K562 (cell line): ENCODE measurements around the gene RASL11A. TPM values are rescaled to one million over a fixed set of nuclear protein-coding genes. Genes with fewer than 3 reads are reported as not detected.

Experiments
- ATAC-seq: fragments of 200-7000 bp; cut with Tn5 transposase; 3 replicates; pipeline ENCODE4 v1.9.1; 2020; ENCODE audit warnings: moderate library complexity
- BruUV-seq: library from RNA; stranded (reverse); fragments of 400-500 nt; replicated peaks from 2 replicates; lab custom pipeline; 2021; lab: Mats Ljungman, UMichigan
- CTCF ChIA-PET: fragments of 300-600 bp; formaldehyde crosslinking; extraction: SDS; loops from one replicate; lab custom pipeline; 2021; ENCODE audit warnings: low intra/inter-chr PET ratio; lab: Yijun Ruan, JAX
- POLR2A ChIA-PET: fragments of 300-600, 350-650 bp; sonication (Branson Sonifier 250); formaldehyde crosslinking; extraction: SDS; loops from one replicate; lab custom pipeline; 2021; ENCODE audit warnings: antibody characterized with exemption, inconsistent platforms; lab: Yijun Ruan, JAX
- DNase-seq, 4 experiments: peaks; one replicate each; pipeline versions ENCODE4 v3.0.0 to v3.0.0-alpha.2; 2011 to 2018; ENCODE audit warnings: low spot score in 3 of 4, mixed read lengths in 3 of 4; ENCODE audit errors: extremely low read depth in 1 of 4
- FAIRE-seq: peaks from 2 replicates; lab custom pipeline; 2011; peaks lifted over from hg19 to GRCh38; lab: Jason Lieb, UNC
- H2AFZ ChIP-seq: 2 replicates; pipeline ENCODE4 v1.6.0; 2011; ENCODE audit warnings: low read depth, low read length, control low read depth, inconsistent platforms
- H3K27ac ChIP-seq: fragments of 200-600 bp; 3 replicates; pipeline ENCODE4 v1.8.0; 2011; ENCODE audit warnings: low read depth, mild to moderate bottlenecking, control low read depth, inconsistent platforms, low read length, moderate library complexity, mixed read lengths; ENCODE audit errors: extremely low read depth
- H3K27me3 ChIP-seq, 2 experiments: fragments of 300-600 bp in 1 of 2; 2 replicates in 1 of 2; 3 replicates in 1 of 2; pipeline versions ENCODE4 v1.6.0 to v1.8.0; 2011; ENCODE audit warnings: inconsistent platforms in 2 of 2, low read length in 2 of 2, mild to moderate bottlenecking in 1 of 2, mixed read lengths in 1 of 2, moderate library complexity in 1 of 2; ENCODE audit not compliant: control insufficient read depth in 2 of 2, insufficient read depth in 2 of 2
- H3K36me3 ChIP-seq: fragments of 300-600 bp; 3 replicates; pipeline ENCODE4 v1.8.0; 2011; ENCODE audit warnings: mild to moderate bottlenecking, low read length, inconsistent platforms; ENCODE audit not compliant: control insufficient read depth, insufficient read depth
- H3K4me1 ChIP-seq, 2 experiments: fragments of 200-600 bp in 1 of 2; replicated peaks in 1 of 2; 2 replicates in 1 of 2; 3 replicates in 1 of 2; pipeline versions ENCODE4 v1.5.1 to v1.8.0; 2011; ENCODE audit warnings: inconsistent platforms in 2 of 2, low read length in 2 of 2, mild to moderate bottlenecking in 1 of 2, mixed read lengths in 1 of 2, moderate library complexity in 1 of 2; ENCODE audit not compliant: control insufficient read depth in 2 of 2, insufficient read depth in 2 of 2
- H3K4me2 ChIP-seq: 2 replicates; pipeline ENCODE4 v1.6.1; 2011; ENCODE audit warnings: low read length, control low read depth, inconsistent platforms, mixed read lengths; ENCODE audit not compliant: insufficient read depth
- H3K4me3 ChIP-seq: fragments of 200-600 bp; sonication (generic), shearing (Covaris generic); 2 replicates; pipeline ENCODE4 v1.5.1; 2016; ENCODE audit warnings: control low read depth, inconsistent platforms
- H3K79me2 ChIP-seq: fragments of 200-600 bp; 3 replicates; pipeline ENCODE4 v1.8.0; 2011; ENCODE audit warnings: low read length, inconsistent platforms; ENCODE audit not compliant: control insufficient read depth, insufficient read depth
- H3K9ac ChIP-seq, 2 experiments: 2 replicates each; pipeline versions ENCODE4 v1.6.0 to v1.6.1; 2011; ENCODE audit warnings: low read depth in 2 of 2, low read length in 2 of 2, control low read depth in 1 of 2, inconsistent platforms in 1 of 2, mild to moderate bottlenecking in 1 of 2, mixed read lengths in 1 of 2; ENCODE audit not compliant: insufficient read depth in 1 of 2
- H3K9me1 ChIP-seq: one replicate; pipeline ENCODE4 v1.6.0; 2011; ENCODE audit warnings: inconsistent platforms, mild to moderate bottlenecking, low read length, moderate library complexity; ENCODE audit not compliant: control insufficient read depth, insufficient read depth
- H3K9me3 ChIP-seq: replicated peaks from 2 replicates; pipeline ENCODE4 v1.5.1; 2011; ENCODE audit warnings: low read depth, low read length, inconsistent platforms; ENCODE audit not compliant: control insufficient read depth, insufficient read depth
- H4K20me1 ChIP-seq: replicated peaks from 2 replicates; pipeline ENCODE4 v1.6.1; 2011; ENCODE audit warnings: low read length, inconsistent platforms, mixed read lengths; ENCODE audit not compliant: control insufficient read depth, insufficient read depth
- EHMT2 ChIP-seq: fragments of 450-650 bp; IDR thresholded peaks from 2 replicates; pipeline ENCODE4 v1.6.1; 2018; ENCODE audit warnings: antibody characterized with exemption
- ETV5 ChIP-seq: sonication (generic); formaldehyde crosslinking; IDR thresholded peaks from 2 replicates; pipeline ENCODE4 v1.4.0; 2020; ENCODE audit warnings: low read depth, mild to moderate bottlenecking, missing genetic modification reagents
- NR2C1 ChIP-seq, 2 experiments: fragments of 450-650 bp; IDR thresholded peaks; 2 replicates each; pipeline ENCODE4 v1.6.1; 2017; ENCODE audit warnings: mild to moderate bottlenecking in 2 of 2, antibody characterized with exemption in 1 of 2, inconsistent platforms in 1 of 2, missing compliant biosample characterization in 1 of 2, missing genetic modification characterization in 1 of 2
- SIX5 ChIP-seq, 2 experiments: IDR thresholded peaks; 2 replicates each; pipeline ENCODE4 v1.6.1; 2011; ENCODE audit warnings: low read length in 2 of 2, borderline replicate concordance in 1 of 2, low read depth in 1 of 2, mild to moderate bottlenecking in 1 of 2, moderate library complexity in 1 of 2; ENCODE audit not compliant: insufficient read depth in 1 of 2
- TRIM28 ChIP-seq: fragments of 450-650 bp; IDR thresholded peaks from 2 replicates; pipeline ENCODE4 v1.6.1; 2017
- ZEB2 ChIP-seq: fragments of 450-650 bp; IDR thresholded peaks from 2 replicates; pipeline ENCODE4 v1.6.1; 2016
- ZNF143 ChIP-seq: sonication (generic); formaldehyde crosslinking; IDR thresholded peaks from 2 replicates; pipeline ENCODE4 v1.9.0; 2022; ENCODE audit warnings: mild to moderate bottlenecking, missing genetic modification reagents
- ZNF707 ChIP-seq: fragments of 250-450 bp; sonication (Bioruptor Pico); conservative IDR thresholded peaks from 2 replicates; pipeline ENCODE4 v1.8.0; 2022; ENCODE audit warnings: inconsistent platforms, mild to moderate bottlenecking, moderate library complexity
- WGBS: fragments of 100-300 bp; shearing (Covaris generic); methylation state at CpG from one replicate; pipeline ENCODE4 v1.1.6; 2016; ENCODE audit warnings: low coverage, mixed read lengths; ENCODE audit not compliant: insufficient coverage; ENCODE audit errors: missing lambda C conversion rate; 5-methylcytosine and 5-hydroxymethylcytosine counted together
- in situ Hi-C: fragments of 300-500 bp; cut with MboI; formaldehyde crosslinking; loops from 4 replicates; pipeline ENCODE4 v1.15.0; 2018; ENCODE audit warnings: inconsistent platforms, mixed read lengths
- intact Hi-C: fragments of 100-400 bp; cut with micrococcal nuclease; formaldehyde crosslinking; loops from 2 replicates; pipeline ENCODE4 v1.14.2; 2022
- polyA plus RNA-seq, 8 experiments: library from polyadenylated mRNA; depleted of rRNA in 4 of 8; stranded (reverse) in 5 of 8; unstranded in 3 of 8; fragments of >200 nt; fragmentation: Nextera tagmentation in 2 of 8; fragmentation: Illumina TruSeq in 1 of 8; extraction: Ambion mirVana in 2 of 8; extraction: Trizol in 1 of 8; gene quantifications; 2 replicates each; pipeline versions ENCODE4 v1.2.1 to v1.2.3, GENCODE V29; 2011 to 2014; ENCODE audit warnings: inconsistent platforms in 1 of 8, missing spikeins in 1 of 8
- total RNA-seq, 7 experiments: library from RNA; depleted of rRNA in 6 of 7; stranded (reverse); fragments of >200 nt in 6 of 7; fragmentation: Illumina TruSeq in 2 of 7; extraction: Trizol in 2 of 7; gene quantifications; 2 replicates each; pipeline versions ENCODE4 v1.2.1 to v1.2.3, GENCODE V29; 2011 to 2021; ENCODE audit warnings: low replicate concordance in 1 of 7
- TF ChIP-seq, protein P1 (sequence below): sonication (generic); formaldehyde crosslinking; IDR thresholded peaks from 2 replicates; pipeline ENCODE4 v1.9.0; 2022; ENCODE audit warnings: mild to moderate bottlenecking, missing genetic modification reagents
- TF ChIP-seq, protein P2 (sequence below): sonication (generic); formaldehyde crosslinking; IDR thresholded peaks from 2 replicates; pipeline ENCODE4 v1.8.0; 2022; ENCODE audit warnings: mild to moderate bottlenecking, missing genetic modification reagents

Gene RASL11A
- total and polyA plus RNA-seq, 9 of the 15 experiments (the other 6 are each of a cell fraction or from before 2014, with no cell fraction given): 0.11 to 2.2 (median 1.5) TPM; not detected in 1

DNA sequence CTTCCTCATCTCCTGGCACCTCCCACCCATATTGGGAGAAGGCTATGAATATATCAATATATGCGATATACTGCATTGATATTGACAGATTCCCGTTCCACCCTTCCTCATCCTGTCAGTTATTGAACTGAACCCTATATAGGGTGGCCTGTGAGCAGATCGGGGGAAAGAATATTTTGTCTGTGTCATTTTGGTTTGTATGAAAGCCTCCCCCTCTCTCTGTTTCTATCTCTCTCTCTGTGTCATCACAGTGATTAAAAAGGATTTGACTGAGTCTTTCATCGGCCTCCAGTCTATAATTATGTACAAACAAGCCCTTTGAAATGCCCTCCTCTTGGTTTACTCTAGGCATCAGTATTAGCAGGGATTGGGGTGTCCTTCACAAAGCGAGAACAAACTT, 35.7 kb downstream of the RASL11A start:
- BruUV-seq: no TSS peak
- Histone ChIP-seq H3K4me3 (no peak overlapping the region), H3K27me3 (peaks cover 21 to 34% of the 10 kb centered on the region in 2 experiments), H3K9me3 (no peaks in the 10 kb centered on the region), H4K20me1 (no peaks in the 10 kb centered on the region), H3K4me2 (no peak overlapping the region), H3K9me1 (no peaks in the 10 kb centered on the region), H3K4me1 (no peaks in the 10 kb centered on the region), H3K79me2 (no peaks in the 10 kb centered on the region), H3K27ac (no peak overlapping the region), H2AFZ (no peak overlapping the region), H3K36me3 (no peaks in the 10 kb centered on the region), H3K9ac (no peak overlapping the region)
- in situ Hi-C loops: no loop called here
- ChIA-PET CTCF (no interaction called here), POLR2A (no interaction called here)
- ATAC-seq: no peak
- no peak for DNase-seq
- TF ChIP-seq NR2C1 (IDR thresholded peaks at IDR 0.05) (no peak), NR2C1 (tag; IDR thresholded peaks at IDR 0.05) (no peak), ETV5 (no peak)
- intact Hi-C loops: no loop called here
- FAIRE-seq: no peak
- WGBS: 3% methylated on average over 5 of the region's 5 CpGs

DNA sequence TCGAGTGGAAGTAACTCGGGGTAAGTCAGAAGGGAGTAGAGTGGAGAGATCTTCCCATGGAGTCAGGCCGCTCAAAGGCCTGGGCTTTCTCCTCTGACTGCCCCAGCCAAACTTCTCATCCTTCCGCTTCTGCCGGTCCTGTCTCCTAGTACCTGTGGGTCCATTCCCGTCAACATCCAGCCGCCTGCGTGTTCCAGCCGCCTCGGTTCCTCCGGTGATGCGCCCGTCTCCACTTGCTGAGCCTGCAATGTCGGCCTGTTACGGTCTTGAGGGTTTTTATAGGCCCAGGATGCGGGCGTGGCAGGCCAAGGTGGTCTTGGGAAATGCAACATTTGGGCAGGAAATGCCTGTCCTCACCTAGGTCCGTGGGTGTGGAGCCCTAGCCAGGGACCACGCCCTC, 38.3 kb downstream of the RASL11A start:
- no peak for ATAC-seq
- Histone ChIP-seq H3K27ac (no peak overlapping the region), H3K4me2 (no peak overlapping the region), H3K4me3 (no peak overlapping the region), H3K9me3 (no peaks in the 10 kb centered on the region), H3K36me3 (no peaks in the 10 kb centered on the region), H4K20me1 (no peaks in the 10 kb centered on the region; the same call in 1 of the 2 replicates), H3K9ac (no peak overlapping the region), H2AFZ (no peak overlapping the region), H3K9me1 (no peaks in the 10 kb centered on the region), H3K79me2 (no peaks in the 10 kb centered on the region), H3K4me1 (no peaks in the 10 kb centered on the region), H3K27me3 (peaks cover 18 to 34% of the 10 kb centered on the region in 2 experiments)
- intact Hi-C loops (no loop called here), in situ Hi-C loops (no loop called here)
- no TSS peak for BruUV-seq
- no peak for DNase-seq
- ChIA-PET CTCF (no interaction called here), POLR2A (no interaction called here)
- no peak for FAIRE-seq
- TF ChIP-seq ZNF143 (CRISPR knock-in tag) (no peak), SIX5 (IDR thresholded peaks at IDR 0.05; ENCODE audit: borderline replicate concordance in 1 of 2, insufficient read depth in 1 of 2, low read depth in 1 of 2, low read length in 2 of 2) (no peak), TRIM28 (no peak), ZNF707 (no peak), ZEB2 (no peak), EHMT2 (no peak)
- TF ChIP-seq, protein P1, sequence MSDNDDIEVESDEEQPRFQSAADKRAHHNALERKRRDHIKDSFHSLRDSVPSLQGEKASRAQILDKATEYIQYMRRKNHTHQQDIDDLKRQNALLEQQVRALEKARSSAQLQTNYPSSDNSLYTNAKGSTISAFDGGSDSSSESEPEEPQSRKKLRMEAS (CRISPR knock-in tag): no peak
- TF ChIP-seq, protein P2, sequence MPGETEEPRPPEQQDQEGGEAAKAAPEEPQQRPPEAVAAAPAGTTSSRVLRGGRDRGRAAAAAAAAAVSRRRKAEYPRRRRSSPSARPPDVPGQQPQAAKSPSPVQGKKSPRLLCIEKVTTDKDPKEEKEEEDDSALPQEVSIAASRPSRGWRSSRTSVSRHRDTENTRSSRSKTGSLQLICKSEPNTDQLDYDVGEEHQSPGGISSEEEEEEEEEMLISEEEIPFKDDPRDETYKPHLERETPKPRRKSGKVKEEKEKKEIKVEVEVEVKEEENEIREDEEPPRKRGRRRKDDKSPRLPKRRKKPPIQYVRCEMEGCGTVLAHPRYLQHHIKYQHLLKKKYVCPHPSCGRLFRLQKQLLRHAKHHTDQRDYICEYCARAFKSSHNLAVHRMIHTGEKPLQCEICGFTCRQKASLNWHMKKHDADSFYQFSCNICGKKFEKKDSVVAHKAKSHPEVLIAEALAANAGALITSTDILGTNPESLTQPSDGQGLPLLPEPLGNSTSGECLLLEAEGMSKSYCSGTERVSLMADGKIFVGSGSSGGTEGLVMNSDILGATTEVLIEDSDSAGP (CRISPR knock-in tag): no peak
- 23% methylated on average over 12 of the region's 19 CpGs for WGBS
